ENCODE measurements around the gene PARD3.
A peak's percentile ranks its signal among the peaks of the same experiment; 100 is the strongest.

PARD3 gene

GRCh38 chr10:34231441-34232180, 583.5 kb downstream of the PARD3 start:
- peak in 1 of 2 experiments; percentile 4 for DNase-seq

GRCh38 chr10:34229917-34230316, 585.2 kb downstream of the PARD3 start:
- DNase-seq: no peak

- no peak for DNase-seq
These were observed 587.0 kb downstream of the PARD3 start for GRCh38 chr10:34228066-34228465.

GRCh38 chr10:34224639-34225038, 590.5 kb downstream of the PARD3 start:
- DNase-seq: no peak

GRCh38 chr10:34223658-34224057, 591.4 kb downstream of the PARD3 start:
- no peak for DNase-seq

GRCh38 chr10:34222359-34222758, 592.7 kb downstream of the PARD3 start:
- no peak for DNase-seq

- DNase-seq: no peak
These were observed 595.1 kb downstream of the PARD3 start for GRCh38 chr10:34219753-34220548.

GRCh38 chr10:34217524-34217923, 597.6 kb downstream of the PARD3 start:
- DNase-seq: no peak

- DNase-seq: no peak
These were observed 598.6 kb downstream of the PARD3 start for GRCh38 chr10:34216348-34216945.

- no peak for DNase-seq
These were observed 601.3 kb downstream of the PARD3 start for GRCh38 chr10:34213805-34214197.

GRCh38 chr10:34213193-34213804, 601.8 kb downstream of the PARD3 start:
- DNase-seq: no peak

GRCh38 chr10:34207343-34207742, 607.8 kb downstream of the PARD3 start:
- DNase-seq: no peak

GRCh38 chr10:34206935-34207268, 608.2 kb downstream of the PARD3 start:
- no peak for DNase-seq

- DNase-seq: no peak
These were observed 608.8 kb downstream of the PARD3 start for GRCh38 chr10:34206078-34206934.

GRCh38 chr10:34205452-34205851, 609.6 kb downstream of the PARD3 start:
- no peak for DNase-seq

GRCh38 chr10:34203966-34204630, 611.0 kb downstream of the PARD3 start:
- no peak for DNase-seq

GRCh38 chr10:34200355-34200901, 614.7 kb downstream of the PARD3 start:
- peak in 1 of 2 experiments; percentile 11 for DNase-seq

GRCh38 chr10:34198953-34199352, 616.1 kb downstream of the PARD3 start:
- DNase-seq: no peak

- no peak for DNase-seq
These were observed 619.0 kb downstream of the PARD3 start for GRCh38 chr10:34196058-34196433.

GRCh38 chr10:34195364-34196057, 619.6 kb downstream of the PARD3 start:
- no peak for DNase-seq
